HuH-7 (cell line): ENCODE results near the gene CHD9.
"Not testable (repeated sequence)": the region's sequence is repeated elsewhere in the genome, so short reads cannot be mapped to it uniquely, and the experiment has no call there.

Experiments used
- DNase-seq: peaks from one replicate; pipeline ENCODE4 v3.0.0; 2011; ENCODE audit warnings: low spot score

The CHD9 gene

DNA sequence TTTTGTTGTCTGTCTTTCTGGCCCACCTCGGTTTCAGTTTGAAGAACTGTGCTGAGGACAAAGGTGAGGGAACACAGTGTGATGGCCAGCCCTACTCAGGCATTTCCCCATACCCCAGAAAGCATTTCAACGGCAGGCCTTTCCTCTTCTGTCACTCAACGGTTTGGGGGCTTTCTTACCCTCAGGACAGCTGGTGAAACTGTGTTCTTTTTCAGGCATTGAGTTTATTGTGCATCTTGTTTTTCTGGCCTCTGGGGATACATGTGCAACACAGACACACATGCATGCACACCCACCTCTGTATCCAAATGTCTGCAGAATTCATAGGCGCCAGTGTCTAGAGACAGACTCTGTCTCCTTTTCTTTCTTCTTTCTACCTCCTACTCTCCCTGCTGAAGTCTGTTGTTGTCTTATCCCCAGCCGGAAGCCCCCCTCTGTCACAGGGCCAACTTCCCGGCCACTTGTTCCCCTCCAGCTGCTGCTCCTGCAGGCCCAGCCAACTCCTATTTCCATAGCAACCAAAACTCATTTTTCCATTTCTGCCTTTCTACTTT is 17.0 kb downstream of the CHD9 start:
- DNase-seq, result no peak

DNA sequence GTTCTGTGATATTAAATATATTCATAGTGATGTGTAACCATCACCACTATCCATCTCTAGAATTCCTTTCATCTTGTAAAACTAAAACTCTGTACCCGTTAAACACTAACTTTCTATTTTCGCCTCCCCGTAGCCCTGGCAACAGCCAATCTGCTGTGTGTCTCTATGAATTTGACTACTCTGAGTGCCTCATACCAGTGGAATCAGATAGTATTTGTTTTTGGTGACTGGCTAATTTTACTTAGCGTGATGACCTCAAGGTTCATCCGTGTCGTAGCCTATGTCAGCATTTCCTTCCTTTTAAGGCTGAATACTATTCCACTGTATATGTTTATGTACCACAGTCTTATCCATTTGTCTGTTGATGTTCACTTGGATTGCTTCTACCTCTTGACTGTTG is 18.2 kb downstream of the CHD9 start:
- DNase-seq, result no peak

DNA sequence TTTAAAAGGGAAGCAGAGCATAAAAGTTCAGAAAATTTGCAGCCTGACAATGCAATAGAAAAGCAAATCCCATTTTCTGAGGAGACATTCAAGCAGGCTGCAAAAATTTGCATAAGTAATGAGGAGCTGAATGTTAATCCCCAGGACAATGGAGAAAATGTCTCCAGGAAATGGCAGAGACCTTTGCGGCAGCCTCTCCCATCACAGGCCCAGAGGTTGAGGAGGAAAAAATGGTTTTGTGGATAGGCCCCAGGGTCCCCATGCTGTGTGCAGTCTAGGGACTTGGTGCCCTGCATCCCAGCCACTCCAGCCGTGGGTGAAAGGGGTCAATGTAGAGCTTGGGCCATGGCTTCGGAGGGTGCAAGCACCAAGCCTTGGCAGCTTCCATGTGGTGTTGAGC is 19.5 kb downstream of the CHD9 start:
- not testable (repeated sequence) for DNase-seq

DNA sequence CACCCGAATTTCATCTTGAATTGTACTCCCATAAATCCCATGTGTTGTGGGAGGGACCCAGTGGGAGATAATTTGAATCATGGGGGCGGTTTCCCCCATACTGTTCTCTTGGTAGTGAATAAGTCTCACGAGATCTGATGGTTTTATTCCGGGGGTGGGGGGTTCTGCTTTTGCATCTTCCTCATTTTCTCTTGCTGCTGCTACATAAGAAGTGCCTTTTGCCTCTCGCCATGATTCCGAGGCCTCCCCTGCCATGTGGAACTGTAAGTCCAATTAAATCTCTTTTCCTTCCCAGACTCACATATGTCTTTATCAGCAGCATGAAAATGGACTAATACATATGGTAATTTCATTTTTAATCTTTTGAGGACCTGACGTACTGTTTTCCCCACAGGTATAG is 20.7 kb downstream of the CHD9 start:
- DNase-seq, result not testable (repeated sequence)

DNA sequence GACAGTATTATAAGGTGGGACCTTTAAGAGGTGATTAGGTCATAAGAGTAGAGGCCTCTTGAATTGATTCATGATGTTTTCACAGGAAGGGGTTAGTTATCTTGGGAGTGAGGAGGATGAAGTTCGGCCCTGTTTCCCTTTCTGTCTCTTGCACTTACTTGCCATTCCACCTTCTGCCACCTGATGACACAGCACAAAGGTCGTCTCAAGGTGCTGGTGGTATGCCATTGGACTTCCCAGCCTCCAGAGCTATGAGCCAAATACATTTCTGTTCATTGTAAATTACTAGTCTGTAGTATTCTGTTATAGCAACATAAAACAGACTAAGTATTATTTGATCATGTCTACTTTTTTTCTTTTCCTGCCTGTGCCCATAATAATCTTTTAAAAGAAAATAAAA is 23.5 kb downstream of the CHD9 start:
- DNase-seq, result no peak

DNA sequence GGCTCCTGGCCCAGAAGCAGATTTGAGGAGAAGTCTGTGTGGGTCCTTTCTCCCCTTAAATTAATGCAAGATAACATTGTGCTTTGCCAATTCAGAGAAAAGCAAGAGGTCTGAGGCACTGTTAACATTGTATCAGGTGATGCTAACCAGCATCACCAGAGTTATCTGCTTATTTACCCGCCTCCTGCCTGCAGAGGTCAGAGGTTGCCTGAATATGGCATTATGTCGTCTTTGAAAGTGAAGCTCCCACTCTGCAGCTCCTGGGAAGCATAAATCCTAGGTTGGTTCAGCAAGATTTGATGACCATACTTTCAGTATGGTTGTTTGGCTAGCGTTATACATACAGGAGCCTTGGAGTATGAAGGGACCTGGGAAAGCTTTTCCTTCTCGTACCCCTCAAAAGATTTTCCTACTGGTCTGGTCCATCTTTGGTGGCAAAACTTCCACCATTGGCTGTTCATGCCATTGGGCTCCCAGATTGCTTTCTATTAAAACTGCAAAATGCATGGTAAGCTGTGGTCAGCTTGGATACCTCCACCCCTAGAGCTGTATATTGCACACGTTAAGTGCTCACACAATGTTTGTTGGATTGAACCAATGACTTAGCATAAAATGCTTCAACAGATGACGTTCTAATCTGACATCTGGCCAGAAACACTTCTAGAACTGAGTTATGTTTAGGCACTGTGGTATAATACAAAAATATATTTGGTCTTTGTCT is 24.1 kb downstream of the CHD9 start:
- no peak for DNase-seq

DNA sequence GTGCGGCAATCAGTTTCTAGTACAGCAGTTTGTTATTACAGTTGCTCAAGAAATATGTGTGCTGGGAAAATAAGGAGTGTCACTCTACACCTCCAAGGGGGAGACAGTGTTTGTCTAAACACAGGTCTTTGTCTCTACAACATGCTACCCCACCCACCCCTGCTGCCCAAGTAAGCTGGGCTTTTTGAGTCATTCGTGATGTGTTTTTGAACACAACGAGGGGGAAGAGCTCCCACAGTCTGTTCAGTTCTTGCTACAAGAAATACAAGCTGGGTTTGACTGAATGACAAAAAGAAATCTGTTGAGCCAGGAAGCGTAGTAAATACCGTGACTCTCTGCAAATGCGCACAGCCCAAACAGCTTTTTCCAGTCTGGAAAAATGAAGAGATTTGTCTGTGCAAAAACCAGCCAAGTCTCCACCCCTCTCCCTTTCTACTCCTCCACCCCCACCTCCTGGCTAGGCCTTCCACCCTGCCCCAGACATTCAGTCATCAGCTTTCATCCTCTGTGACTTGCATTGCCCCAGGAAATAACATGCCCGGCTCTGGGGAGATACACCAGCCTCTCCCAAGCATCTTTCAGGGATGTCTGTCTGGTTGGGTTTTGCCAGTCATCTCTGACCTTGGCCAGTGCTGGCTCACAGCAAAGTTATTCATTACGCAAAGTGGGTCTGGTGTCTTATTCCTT is 25.7 kb downstream of the CHD9 start:
- no peak for DNase-seq

DNA sequence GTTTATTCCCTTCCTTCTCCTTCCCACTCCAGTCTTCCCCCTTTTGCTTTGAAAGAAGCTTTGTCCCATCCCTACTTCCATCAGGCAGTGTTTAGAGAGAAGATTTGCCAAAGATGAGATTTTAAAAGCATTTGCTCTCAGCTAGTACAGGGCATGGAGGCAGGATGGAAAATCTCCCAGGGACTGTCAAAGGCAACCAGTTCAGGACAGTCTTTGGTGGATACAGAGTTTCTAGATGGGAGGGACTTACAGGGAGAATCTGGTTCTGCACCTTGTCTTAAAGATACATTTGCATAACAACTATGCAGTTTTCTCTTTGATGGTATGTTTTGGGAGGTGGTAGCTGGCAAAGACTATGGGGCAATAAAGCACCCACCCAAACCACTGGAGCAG is 26.2 kb downstream of the CHD9 start:
- no peak for DNase-seq

DNA sequence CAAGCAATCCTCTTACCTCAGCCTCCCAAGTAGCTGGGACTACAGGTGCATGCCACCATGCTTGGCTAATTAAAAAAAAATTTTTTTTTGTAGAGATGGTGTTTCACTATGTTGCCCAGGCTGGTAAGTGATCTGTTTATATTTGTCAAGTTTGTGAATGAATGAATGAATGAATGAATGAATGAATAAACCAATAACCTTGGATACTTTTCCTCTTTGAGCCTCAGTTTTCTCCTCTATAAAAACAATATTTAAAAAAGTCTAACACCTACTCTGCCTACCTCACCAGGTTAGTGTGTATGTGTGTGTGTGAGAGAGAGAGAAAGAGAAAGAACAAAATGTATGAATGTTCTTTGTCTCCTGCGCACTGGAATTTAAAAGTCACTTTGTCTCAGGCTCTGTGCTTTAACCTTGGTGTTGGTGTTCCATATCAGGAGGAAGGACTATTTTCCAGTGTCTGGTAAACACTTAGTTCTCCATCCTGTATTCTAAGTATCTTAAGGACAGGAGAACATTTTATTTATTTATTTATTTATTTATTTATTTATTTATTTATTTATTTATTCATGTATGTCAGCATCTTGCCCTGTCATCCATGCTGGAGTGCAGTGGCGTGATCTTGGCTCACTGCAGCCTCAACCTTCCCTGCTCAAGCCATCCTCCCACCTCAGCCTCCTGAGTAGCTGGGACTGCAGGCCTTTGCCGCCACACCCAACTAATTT is 27.1 kb downstream of the CHD9 start:
- DNase-seq, result no peak

DNA sequence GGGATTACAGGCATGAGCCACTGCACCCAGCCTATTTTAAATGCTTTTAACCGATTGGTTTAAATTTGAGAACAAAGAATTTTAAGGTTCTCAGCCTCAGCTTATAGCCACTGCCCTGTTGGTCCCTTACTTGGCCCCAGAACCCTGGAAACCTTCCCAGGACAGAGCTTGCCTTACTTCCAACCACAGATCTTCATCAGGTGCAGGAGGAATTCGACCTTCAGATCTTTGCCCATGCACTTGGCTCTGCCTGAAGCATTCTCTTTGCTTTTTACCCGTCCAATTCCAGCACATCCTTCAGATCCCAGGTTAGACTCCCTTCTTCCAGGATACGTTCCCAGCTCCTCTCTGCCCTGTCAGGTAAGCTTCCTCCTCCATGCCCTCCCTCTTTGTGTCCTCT is 27.7 kb downstream of the CHD9 start:
- no peak for DNase-seq

DNA sequence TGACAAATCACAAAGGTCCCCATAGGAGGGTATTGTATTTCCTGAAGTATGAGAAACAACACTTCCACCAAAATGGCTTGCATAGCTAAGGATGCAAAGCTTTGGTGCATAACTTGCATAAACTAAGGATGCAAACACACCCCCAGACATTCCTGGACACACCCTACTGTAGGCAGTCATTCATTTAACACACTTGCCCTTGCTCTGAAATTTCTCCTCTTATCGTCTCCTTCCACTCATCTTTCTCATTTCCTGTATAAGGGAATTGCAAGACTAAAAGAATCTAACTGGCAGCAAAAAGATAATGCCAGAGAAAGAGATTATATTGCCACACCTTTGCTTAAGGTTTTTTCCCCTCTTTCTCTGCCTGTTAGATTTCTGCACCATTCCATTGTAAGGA is 28.3 kb downstream of the CHD9 start:
- DNase-seq, result no peak

DNA sequence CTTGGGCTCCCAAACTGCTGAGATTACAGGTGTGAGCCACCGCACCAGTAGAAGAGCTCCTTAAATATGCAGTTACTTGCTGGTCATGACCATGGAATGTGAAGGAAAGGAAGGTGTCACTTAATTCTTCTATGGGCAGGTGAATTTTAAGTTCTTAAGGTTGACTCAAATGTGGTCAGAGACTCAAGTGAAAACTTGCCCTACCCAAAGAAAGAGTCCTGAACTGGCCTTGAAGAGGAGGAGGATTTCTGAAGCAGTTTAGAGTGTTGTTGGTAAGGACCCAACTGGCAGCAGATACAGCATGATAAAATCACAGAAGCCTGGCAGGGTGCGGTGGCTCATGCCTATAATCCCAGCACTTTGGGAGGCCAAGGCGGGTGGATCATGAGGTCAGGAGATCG is 29.4 kb downstream of the CHD9 start:
- DNase-seq, result no peak

DNA sequence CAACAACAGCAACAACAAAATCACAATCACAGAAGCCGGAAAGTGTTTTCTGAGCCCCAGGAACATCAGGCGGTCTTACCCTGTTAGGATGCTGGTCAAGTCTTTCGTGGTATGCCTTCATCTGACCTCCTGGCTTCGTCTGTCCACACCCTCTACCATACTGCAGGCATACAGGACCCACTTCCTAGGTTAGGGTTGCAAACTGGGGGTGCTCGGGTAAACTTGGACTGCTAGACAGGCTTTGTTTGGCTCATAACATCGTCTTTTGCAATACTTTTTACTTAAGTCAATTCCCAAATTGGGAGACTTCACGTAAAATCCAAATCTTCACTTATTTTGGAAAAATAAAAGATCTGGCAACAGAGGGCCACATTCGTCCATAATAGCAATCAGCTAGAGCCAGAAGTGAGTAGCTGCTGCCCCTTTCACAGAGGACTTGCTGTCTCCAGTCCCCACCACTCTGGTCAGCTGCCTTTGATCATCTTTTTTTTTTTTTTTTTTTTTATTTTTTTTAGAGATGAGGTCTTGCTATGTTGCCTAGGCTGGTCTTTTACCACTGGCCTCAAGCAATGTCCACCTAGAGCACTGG is 30.0 kb downstream of the CHD9 start:
- DNase-seq, result no peak

DNA sequence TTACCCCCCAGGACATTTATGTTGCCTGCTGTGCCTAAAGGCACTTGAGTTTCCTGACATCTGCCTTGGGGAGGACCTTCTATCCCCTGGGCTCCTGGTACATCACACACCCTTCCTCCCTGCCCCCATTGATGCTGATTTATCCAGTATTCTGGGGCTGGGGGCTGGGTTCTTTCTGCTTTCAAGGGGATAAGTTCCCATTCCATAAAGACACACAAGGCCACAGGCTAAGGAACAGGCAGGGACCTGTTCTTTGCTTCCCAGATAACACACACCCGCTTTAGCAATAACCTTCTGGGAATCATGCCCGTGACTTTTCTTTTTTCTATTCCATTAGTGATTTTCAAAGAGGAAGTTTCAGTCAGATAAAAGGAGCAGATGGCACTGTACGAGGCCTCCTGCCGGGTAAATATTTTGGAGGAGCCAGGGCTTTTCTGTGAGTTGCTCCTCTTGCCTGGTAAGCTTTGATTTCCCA is 30.6 kb downstream of the CHD9 start:
- no peak for DNase-seq

DNA sequence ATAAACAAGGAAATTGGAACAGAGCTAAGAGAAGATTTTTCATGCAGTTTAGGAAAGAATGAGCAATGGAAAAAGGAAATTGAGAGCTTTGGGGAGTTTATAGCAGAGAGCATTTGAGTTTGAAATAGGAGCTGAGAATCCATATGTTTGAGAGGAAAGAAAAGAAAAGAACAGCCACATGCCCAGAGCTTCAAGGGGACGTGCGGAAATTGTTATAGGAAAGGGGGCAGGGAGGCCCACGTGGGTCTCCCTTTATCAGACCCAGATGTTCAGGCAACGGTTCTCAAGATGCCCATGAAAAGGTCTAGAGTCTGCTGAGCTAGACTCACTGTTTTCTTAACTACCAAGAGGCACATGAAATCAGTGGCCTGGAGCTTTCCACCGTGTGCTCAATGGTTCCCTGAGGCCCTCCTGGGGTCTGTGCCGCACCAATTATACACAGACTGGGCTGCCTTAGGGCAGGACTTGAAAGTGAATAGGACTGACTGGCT is 31.2 kb downstream of the CHD9 start:
- DNase-seq, result no peak

DNA sequence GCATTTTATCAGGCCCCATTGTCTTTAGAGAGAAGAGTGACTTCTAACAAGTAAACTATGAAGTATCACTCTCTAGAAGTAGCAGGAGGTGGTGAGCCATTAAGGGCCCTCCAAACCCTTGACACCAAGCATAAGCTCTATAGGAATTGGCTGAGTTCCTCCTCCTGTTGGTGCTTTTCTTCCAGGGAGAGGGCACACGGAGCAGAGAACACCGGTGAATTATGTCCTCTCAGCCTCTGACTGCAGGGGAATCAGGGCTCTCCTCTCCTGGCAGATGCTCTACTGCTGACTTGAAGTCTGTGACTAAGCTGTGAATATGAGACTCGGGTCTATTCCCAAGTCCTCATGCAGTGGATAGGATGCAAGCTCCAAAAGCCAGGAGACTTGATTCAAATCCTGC is 32.3 kb downstream of the CHD9 start:
- no peak for DNase-seq

DNA sequence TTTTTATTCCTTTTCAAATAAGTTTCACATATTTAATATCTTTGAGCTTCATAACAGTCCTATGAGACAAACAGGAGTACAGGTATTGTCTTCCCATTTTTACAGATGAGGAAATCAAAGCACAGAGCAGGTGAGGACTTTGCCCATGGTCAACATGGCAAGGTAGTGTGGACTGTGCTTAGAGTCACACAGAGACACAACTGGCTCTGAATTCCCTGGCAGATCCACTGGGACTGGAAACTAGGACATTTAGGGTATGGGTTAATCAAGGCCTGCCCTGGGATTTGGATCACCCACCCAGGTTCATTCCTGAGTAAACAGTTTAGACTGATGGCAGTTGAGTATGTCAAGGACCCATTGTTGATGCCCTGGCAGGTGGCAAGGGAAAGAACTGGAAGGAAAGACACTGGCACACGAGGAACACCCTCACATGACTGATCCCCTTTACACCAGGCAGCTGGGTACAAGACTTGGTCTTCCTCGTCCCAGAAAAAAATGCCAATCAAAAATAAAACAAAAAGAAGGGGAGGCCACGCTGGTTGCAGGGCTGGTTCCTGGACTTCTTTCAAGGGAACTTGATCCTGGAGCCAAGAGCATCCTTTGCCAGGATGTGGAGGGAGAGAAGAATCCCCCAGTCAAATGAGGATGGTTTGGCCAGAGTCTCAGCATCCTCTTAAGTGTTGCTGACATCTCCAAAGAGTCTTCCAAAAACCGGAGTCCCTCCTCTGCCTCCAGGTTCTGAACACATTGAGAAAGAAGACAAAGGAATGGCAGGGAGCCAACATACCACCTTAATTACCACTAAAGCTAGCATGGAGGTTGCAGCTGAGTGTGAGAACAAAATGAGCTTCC is 34.9 kb downstream of the CHD9 start:
- no peak for DNase-seq

DNA sequence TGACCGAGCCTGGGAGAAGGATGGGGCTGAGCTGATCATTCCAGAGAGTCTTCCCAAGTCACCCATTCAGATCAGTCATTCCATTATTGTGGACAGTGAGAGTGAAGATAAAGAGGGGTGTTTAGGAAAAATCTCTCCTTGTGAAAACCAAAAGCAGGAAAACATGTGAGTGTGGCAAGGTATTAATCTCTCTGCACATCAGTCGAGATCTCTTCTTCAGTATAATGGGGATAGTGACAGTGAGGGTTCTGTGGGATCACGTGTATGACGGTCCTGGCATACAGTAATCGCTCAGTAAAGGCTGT is 35.4 kb downstream of the CHD9 start:
- no peak for DNase-seq

DNA sequence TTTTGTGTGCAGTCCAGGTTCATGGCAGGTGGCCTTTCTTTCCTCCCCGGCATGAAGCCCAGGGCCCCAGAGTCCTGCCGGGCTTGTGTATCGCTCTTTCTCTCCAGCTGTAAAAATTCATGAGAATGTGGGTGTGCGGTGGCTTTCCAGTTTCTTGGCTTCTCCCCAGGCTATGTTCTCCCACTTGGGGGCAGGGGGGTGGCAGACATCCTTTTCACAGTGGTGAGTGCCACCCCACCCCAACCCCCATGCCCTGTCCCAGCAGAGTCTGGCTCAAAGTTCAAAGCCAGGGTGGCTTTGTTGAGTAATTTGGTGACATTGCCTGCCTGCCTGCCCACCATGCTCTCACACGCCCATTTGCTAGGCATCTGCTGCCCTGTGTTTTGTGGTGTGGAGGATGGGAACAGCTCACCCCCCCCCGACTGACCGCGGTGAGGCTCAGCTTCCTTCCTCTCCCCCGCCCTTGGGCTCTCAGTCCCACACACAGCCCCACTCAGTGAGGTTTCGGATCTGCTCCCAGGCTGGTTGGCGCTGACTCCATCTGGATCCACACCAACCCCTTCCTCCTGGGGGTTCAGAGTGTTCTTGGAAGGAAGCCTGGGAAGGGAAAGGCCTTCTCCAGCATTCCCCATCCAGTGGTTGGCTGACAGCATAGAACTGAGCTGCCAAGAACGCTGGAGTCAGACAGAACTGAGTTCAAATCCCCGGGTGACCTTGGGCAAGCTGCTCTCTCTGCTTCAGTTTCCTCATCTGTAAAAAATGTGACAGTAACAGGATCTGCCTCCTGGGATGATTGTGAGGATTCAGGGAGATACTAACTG is 36.0 kb downstream of the CHD9 start:
- no peak for DNase-seq

DNA sequence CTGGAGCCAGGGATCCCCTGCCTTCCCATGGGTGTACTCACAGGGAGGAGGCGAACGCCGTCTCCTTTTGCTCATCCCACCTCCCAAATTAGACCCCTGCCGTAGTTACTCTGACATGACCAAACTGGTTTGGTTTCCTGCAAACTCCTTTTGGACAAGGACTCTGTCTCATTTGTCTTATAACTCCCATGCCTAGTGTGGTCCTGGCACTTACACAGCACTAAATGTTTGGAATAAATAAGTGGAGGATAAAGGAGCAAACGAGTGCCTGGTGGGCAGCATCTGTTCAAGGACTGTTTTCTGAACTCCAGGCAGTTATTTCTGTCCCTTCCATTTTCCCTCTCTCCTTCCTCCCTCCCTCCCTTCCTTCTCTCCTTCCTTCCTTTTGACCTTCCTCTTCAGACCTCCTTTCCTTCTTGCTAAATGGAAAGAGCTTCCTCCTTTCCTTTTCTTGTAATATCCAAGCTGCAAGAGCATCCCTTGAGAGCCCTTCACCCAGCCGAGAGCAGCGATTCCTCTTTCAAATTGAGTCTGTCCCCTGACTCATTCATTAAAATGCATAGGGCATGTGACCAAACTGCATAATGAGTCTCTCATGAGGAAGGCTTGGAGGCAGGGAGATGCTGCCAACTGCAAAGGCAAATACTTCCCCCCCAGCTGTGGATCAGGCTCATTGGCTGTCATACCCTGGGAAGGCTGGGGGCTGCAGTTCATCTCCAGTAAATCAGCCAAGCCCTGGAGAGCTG is 36.8 kb downstream of the CHD9 start:
- no peak for DNase-seq
